GM23248 (cell line): ENCODE results near the gene BBS7.

Source experiments
- EZH2 ChIP-seq: fragments of 200-600 bp; sonication (generic); IDR thresholded peaks from 2 replicates; pipeline ENCODE4 v1.6.1; 2018; ENCODE audit warnings: antibody characterized with exemption, mild to moderate bottlenecking; ENCODE audit not compliant: insufficient read depth, poor library complexity, severe bottlenecking
- EZH2phosphoT487 ChIP-seq: fragments of 200-600 bp; sonication (generic); IDR thresholded peaks from 2 replicates; pipeline ENCODE4 v1.6.1; 2018; ENCODE audit warnings: antibody characterized with exemption, moderate library complexity, mild to moderate bottlenecking, low read depth; ENCODE audit not compliant: insufficient read depth

DNA sequence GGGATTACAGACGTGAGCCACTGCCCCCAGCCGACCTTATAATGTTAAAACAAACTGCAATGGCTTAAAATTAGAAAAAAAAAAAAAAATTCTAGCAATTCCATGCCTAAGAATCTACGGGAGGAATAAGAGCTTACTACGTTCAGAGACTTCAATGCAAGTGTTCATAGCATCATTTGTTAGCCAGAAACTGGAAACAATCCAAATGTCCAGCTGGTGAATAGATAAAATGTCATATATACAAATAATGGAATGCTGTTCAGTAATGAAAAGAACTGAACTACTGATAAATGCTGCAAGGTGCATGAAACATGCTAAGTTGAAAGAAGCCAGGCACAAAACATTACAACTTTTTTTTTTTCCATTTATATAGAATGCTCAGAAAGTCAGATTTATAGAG is 63.9 kb downstream of the BBS7 start:
- TF ChIP-seq EZH2 (no peak), EZH2phosphoT487 (no peak)
